GM18520 (cell line): ENCODE data around the gene WLS.
"Not testable (repeated sequence)": the region's sequence is repeated elsewhere in the genome, so short reads cannot be mapped to it uniquely, and the experiment has no call there.

ENCODE experiments used
- ATAC-seq: cut with Tn5 transposase; IDR thresholded peaks from one replicate; pipeline ENCODE4 v1.9.1; 2021; ENCODE audit not compliant: unreplicated experiment

Gene WLS

DNA sequence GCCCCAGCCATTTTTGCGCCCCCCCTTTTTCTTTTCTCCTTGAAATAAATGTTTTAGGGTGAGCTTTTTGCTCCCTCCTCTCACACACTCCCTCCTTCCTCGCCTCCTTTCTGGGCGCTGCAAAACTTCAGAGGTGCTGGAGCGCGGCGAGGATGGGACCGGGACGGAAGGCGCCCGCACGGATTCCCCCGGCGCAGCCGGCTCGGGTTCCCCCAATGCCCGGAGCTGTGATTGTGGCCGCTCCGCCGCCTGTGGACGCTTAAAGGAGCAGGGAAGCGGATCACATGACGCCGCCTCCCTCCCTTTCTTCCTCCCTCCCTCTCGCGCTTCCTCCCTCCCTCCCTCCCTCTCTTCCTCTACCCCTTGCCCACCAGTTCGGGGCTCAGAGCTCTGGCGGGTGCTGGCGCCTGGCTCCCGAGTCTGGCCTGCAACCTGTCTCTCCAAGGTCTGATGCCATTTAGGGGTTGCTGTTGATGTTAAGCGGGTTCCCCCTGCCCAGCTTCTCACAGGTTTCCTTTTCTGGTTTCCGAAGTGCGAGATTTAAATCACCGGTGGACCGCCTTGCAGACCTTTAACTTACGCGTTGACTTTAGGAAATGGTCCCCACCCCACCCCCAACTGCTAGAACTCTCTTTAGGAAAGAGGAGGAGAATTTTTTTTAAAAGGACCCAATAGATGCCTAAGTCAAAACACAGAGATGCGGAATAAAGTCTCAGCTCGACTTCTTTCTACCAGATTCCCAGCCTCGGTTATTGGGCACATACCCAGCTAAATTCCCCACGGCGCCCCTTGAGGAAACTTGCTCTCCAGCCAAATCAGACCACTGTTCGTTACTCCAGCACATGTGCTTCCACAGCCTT, at the start of gene WLS:
TSS of gene WLS (minus strand) at position 235 of the 860 bp plus-strand sequence. CDS start at position 11, 224 bp downstream.
- ATAC-seq, result no peak

GRCh38 chr1:68280286-68280685, 48.0 kb upstream of the WLS start:
- ATAC-seq, result no peak

- no peak for ATAC-seq
Measured at GRCh38 chr1:68279846-68280245, 47.5 kb upstream of the WLS start.

- ATAC-seq, result no peak
Measured at GRCh38 chr1:68278221-68278620, 45.9 kb upstream of the WLS start.

GRCh38 chr1:68276448-68276847, 44.1 kb upstream of the WLS start:
- ATAC-seq, result no peak

- no peak for ATAC-seq
Measured at GRCh38 chr1:68273530-68273929, 41.2 kb upstream of the WLS start.

- no peak for ATAC-seq
Measured at GRCh38 chr1:68271596-68271995, 39.3 kb upstream of the WLS start.

DNA sequence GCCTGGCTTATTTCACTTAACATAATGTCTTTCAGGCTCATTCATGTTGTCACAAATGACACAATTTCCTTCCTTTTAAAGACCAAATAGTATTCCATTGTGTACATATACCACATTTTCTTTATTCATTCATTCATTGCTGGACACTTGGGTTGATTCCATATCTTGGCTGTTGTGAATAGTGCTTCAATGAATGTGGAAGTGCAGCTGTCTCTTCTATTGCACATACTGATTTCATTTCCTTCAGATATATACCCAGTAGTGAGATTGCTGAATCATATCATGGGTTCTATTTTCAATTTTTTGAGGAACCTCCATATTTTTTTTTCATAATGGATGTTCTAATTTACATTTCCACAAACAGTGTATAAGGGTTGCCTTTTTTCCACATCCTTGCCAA, 38.6 kb upstream of the WLS start:
- ATAC-seq, result no peak

GRCh38 chr1:68269637-68270430, 37.5 kb upstream of the WLS start:
- ATAC-seq, result no peak

DNA sequence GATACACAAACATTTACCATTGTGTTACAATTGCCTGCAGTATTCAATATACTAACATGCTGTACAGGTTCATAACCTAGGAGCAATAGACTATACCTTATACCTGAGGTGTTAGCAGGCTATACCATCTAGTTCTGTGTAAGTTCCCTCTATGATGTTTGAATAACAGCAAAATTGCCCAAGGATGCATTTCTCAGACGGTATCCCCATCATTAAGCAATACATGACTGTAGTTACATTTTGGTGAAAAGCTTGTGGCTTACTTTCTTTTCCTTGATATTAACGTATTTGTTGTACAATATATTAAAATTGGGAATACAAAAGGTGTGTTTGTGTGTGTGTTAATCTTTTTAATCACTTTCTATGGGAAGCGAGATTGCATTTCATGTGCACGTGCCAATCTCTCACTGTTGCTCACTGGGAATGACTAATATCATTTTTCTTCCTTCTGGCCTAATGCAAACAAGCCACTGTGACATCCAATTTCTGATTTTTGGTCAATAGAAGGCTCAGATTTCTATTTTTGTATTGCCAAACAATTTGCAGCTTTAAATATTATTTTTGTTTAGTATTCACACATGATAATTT, 36.7 kb upstream of the WLS start:
- ATAC-seq, result no peak

DNA sequence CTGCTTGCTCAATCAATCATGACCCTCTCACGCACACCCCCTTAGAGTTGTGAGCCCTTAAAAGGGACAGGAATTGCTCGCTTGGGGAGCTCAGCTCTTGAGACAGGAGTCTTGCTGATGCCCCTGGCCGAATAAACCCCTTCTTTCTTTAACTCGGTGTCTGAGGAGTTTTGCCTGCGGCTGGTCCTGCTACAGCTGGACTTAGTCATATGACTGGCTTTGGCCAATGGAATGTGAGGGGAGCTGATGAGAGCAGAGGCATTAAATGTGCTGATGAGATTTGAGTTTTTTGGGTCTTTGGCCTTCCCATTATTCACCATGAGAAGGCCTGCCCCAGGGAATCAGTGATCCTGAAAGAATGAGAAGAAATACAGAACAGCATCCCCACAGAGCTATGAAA, 24.5 kb upstream of the WLS start:
- ATAC-seq, result not testable (repeated sequence)

DNA sequence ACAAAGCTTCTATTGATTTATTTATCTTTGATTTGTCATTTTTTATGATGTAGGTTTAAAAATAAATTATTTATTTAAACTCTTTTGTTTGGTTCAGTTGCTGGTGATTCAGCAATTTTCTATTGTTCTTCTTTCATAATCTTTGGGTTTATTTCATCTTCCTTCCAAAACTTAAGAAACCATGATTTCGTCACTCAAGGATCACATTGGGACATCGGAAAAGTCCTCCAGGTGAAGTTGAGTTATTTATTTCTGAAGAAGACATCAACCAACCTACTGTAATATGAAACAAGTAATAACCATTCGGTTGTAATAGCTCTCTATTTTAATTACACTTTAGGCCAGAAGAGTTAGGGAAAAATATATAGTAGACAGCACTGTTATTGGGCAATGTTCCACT, 23.0 kb upstream of the WLS start:
- no peak for ATAC-seq

DNA sequence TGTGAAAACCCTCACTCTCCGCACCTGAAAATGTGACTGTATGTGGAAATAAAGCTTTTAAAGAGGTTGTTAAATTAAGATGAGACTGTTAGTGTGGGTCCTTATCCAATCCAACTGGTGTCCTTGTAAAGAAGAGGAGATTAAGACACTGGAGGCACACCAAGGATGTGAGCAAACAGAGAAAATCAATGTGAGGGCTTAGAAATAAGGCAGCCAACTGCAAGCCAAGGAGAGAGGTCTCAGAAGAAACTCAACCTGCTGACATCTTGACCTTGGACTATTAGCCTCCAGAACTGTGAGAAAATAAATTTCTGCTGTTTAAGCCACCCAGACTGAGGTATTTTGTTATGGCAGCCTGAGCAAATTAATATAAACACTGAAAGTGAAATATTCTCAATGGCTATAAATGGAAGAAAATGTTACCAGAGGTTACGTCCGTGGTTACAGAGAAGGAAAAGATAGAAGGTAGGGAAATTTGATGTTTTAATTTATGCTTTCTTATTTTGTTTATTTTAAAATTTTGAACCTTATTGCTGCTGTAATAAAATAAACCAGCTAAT, 22.4 kb upstream of the WLS start:
- no peak for ATAC-seq

- ATAC-seq, result no peak
Measured at GRCh38 chr1:68237040-68237439, 4.7 kb upstream of the WLS start.

DNA sequence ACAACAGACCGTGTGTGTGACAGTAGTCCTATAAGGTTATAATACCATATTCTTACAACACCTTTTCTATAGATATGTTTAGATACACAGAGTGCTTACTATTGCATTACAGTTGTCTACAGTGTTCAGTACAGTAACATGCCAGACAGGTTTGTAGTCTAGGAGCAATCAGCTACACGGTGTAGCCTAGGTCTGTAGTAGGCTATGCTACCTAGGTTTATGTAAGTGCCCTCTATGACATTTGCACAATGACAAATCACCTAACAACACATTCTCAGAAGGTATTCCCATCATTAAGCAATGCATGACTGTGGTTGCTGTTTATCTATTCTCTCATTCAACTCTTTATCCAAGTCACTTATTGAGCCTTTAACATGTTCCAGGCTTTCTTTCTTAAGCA, 1.8 kb upstream of the WLS start:
- no peak for ATAC-seq

DNA sequence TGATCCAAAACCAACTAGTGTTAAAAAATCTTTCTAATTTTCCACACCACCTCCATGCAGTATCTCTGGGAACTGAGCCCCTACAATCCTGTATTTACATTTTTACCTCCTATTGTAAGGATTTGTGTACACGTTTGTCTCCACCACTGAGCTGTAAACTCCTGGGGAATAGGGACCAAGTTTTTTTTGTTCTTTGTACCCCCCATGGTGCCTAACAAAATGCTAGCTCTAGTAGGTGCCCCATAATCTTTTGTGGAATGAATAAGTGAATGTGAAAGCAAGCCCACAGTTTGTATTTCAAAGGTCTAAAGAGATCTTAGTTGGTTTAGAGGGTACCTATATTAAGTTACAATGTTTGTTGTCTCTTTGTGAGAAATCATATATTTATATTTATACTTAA, 879 bp upstream of the WLS start:
- ATAC-seq, result no peak

- ATAC-seq, result no peak
Measured at GRCh38 chr1:68231627-68232288, 565 bp downstream of the WLS start.

GRCh38 chr1:68230901-68231626, 1.3 kb downstream of the WLS start:
- ATAC-seq, result no peak

DNA sequence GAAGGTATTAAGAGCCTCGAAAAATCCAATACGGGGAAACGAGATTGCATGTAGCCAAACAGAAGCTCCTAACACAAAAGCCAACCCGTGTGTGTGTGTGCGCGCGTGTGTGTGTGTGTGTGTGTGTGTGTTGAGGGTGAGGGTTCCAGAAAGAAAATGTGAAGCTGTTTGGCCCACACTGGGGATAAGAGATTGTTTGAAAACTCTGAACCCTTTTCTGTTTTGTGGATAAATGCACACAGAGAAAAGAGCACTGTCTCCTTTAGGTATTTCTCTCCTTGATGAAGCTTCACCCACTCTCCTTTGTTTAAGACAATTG, 1.9 kb downstream of the WLS start:
- no peak for ATAC-seq

GRCh38 chr1:68229650-68230483, 2.5 kb downstream of the WLS start:
- no peak for ATAC-seq
